GM23338 (cell line): ENCODE results near the gene TEAD2.

Experiments
- CREB1 ChIP-seq: fragments of 250-450 bp; sonication (Bioruptor Pico); IDR thresholded peaks from 2 replicates; pipeline ENCODE4 v1.5.0; 2020; ENCODE audit warnings: low read depth, mild to moderate bottlenecking, moderate library complexity
- EZH2 ChIP-seq: fragments of 200-600 bp; sonication (generic); IDR thresholded peaks from one replicate; pipeline ENCODE4 v1.8.0; 2017; ENCODE audit warnings: antibody characterized with exemption, mild to moderate bottlenecking, low read depth; ENCODE audit not compliant: unreplicated experiment
- EZH2phosphoT487 ChIP-seq: fragments of 200-600 bp; sonication (generic); IDR thresholded peaks from one replicate; pipeline ENCODE4 v1.8.1; 2018; ENCODE audit warnings: antibody characterized with exemption; ENCODE audit not compliant: unreplicated experiment
- NANOG ChIP-seq: IDR thresholded peaks from 2 replicates; pipeline ENCODE4 v1.6.1; 2016; ENCODE audit warnings: antibody characterized with exemption, borderline replicate concordance
- POLR2AphosphoS5 ChIP-seq: IDR thresholded peaks from 2 replicates; pipeline ENCODE4 v1.6.1; 2016; ENCODE audit warnings: antibody characterized with exemption, low read depth
- ZNF331 ChIP-seq: fragments of 250-450 bp; sonication (Bioruptor Pico); IDR thresholded peaks from 2 replicates; pipeline ENCODE4 v1.5.0; 2020; ENCODE audit warnings: low read depth, mild to moderate bottlenecking, moderate library complexity
- TF ChIP-seq, protein P1 (sequence below), 2 experiments: fragments of 200-600 bp in 1 of 2; sonication (generic) in 1 of 2; conservative IDR thresholded peaks; 2 replicates each; pipeline versions ENCODE4 v1.5.1 to v1.6.1; 2016 to 2017; ENCODE audit warnings: antibody characterized with exemption in 2 of 2, low read depth in 2 of 2, mild to moderate bottlenecking in 2 of 2, moderate library complexity in 1 of 2
- TF ChIP-seq, protein P2 (sequence below): IDR thresholded peaks from one replicate; pipeline ENCODE4 v1.6.1; 2018; ENCODE audit warnings: antibody characterized with exemption; ENCODE audit not compliant: unreplicated experiment

DNA sequence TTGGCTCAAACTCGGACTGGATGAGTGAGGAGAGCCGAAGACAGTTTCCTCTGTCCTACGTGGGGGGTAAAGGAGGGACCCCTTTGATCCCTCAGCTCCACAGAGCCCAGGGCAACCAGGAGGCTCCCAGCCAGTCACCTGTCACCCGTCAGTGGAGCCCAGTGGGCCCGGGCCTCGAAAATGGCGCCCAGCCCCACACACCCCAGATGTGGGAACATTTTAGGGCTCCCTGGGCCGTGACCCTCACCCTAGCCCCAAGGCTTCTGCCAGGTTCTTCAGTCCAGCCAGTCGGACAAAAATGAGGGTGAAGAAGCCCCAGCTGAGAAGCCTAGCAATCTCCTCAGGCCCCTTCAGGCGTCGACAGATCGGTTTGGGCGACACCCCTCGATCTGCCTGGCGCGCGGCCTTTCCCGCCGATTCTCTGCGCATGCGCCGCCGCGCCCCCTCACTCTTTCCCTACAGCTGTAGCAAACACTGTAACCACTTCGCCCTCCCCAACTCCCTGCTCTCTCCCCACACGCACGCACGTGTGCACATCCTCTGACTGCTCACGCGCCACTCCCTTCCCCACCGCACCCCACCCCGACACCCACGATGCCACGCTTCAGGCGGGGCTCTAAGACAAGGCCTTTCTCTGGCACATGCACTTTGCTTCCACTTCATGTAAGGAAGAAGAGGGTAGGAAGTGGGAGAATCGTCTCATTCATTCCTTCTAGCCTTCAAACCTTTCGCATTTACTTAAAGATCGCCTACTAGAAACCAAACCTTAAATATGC lies 37.2 kb downstream of the TEAD2 start, which contains the start of gene SLC6A16:
- TF ChIP-seq, protein P1, sequence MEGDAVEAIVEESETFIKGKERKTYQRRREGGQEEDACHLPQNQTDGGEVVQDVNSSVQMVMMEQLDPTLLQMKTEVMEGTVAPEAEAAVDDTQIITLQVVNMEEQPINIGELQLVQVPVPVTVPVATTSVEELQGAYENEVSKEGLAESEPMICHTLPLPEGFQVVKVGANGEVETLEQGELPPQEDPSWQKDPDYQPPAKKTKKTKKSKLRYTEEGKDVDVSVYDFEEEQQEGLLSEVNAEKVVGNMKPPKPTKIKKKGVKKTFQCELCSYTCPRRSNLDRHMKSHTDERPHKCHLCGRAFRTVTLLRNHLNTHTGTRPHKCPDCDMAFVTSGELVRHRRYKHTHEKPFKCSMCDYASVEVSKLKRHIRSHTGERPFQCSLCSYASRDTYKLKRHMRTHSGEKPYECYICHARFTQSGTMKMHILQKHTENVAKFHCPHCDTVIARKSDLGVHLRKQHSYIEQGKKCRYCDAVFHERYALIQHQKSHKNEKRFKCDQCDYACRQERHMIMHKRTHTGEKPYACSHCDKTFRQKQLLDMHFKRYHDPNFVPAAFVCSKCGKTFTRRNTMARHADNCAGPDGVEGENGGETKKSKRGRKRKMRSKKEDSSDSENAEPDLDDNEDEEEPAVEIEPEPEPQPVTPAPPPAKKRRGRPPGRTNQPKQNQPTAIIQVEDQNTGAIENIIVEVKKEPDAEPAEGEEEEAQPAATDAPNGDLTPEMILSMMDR (conservative IDR thresholded peaks at IDR 0.05; ENCODE audit: low read depth in 2 of 2): no peak
- no peak for TF ChIP-seq EZH2
- TF ChIP-seq, protein P2, sequence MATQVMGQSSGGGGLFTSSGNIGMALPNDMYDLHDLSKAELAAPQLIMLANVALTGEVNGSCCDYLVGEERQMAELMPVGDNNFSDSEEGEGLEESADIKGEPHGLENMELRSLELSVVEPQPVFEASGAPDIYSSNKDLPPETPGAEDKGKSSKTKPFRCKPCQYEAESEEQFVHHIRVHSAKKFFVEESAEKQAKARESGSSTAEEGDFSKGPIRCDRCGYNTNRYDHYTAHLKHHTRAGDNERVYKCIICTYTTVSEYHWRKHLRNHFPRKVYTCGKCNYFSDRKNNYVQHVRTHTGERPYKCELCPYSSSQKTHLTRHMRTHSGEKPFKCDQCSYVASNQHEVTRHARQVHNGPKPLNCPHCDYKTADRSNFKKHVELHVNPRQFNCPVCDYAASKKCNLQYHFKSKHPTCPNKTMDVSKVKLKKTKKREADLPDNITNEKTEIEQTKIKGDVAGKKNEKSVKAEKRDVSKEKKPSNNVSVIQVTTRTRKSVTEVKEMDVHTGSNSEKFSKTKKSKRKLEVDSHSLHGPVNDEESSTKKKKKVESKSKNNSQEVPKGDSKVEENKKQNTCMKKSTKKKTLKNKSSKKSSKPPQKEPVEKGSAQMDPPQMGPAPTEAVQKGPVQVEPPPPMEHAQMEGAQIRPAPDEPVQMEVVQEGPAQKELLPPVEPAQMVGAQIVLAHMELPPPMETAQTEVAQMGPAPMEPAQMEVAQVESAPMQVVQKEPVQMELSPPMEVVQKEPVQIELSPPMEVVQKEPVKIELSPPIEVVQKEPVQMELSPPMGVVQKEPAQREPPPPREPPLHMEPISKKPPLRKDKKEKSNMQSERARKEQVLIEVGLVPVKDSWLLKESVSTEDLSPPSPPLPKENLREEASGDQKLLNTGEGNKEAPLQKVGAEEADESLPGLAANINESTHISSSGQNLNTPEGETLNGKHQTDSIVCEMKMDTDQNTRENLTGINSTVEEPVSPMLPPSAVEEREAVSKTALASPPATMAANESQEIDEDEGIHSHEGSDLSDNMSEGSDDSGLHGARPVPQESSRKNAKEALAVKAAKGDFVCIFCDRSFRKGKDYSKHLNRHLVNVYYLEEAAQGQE: no peak
- TF ChIP-seq CREB1 (CRISPR knock-in tag): no peak
- TF ChIP-seq ZNF331 (CRISPR knock-in tag): no peak
- no peak for TF ChIP-seq POLR2AphosphoS5
- no peak for TF ChIP-seq EZH2phosphoT487
- TF ChIP-seq NANOG: no peak
